Fibroblast of lung (primary cell): ENCODE data around the gene IL10RB.

Experiments used
- EZH2 ChIP-seq: IDR thresholded peaks from 2 replicates; pipeline ENCODE4 v1.5.1; 2012; ENCODE audit warnings: low read length, control low read depth, mild to moderate bottlenecking; ENCODE audit errors: missing control alignments
- TF ChIP-seq, protein P1 (sequence below), 2 donors: IDR thresholded peaks in 1 of 2; conservative IDR thresholded peaks in 1 of 2; 1 replicate in 1 of 2; 2 replicates in 1 of 2; pipeline ENCODE4 v1.5.1; 2011 to 2012; ENCODE audit warnings: low read length in 2 of 2, control low read depth in 1 of 2, inconsistent platforms in 1 of 2, low read depth in 1 of 2, mild to moderate bottlenecking in 1 of 2

DNA sequence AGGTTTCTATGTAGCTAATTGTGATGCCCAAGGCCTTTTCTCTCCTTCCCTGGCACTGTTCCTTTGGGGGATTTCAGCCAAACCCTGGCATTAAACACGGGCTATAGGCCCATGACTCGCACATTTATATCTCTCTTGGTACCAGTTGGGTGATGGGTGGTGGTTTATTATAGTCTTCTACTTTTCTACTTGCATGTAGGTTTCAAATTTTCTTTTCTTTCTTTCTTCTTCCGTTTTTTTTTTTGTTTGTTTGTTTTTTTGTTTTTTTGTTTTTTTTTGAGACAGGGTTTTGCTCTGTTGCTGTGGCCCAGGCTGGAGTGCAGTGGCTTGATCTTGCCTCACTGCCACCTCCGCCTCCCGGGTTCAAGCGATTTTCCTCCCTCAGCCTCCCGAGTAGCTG, 1.1 kb downstream of the IL10RB start:
- TF ChIP-seq, protein P1, sequence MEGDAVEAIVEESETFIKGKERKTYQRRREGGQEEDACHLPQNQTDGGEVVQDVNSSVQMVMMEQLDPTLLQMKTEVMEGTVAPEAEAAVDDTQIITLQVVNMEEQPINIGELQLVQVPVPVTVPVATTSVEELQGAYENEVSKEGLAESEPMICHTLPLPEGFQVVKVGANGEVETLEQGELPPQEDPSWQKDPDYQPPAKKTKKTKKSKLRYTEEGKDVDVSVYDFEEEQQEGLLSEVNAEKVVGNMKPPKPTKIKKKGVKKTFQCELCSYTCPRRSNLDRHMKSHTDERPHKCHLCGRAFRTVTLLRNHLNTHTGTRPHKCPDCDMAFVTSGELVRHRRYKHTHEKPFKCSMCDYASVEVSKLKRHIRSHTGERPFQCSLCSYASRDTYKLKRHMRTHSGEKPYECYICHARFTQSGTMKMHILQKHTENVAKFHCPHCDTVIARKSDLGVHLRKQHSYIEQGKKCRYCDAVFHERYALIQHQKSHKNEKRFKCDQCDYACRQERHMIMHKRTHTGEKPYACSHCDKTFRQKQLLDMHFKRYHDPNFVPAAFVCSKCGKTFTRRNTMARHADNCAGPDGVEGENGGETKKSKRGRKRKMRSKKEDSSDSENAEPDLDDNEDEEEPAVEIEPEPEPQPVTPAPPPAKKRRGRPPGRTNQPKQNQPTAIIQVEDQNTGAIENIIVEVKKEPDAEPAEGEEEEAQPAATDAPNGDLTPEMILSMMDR (conservative IDR thresholded peaks at IDR 0.05 in 1 of 2, IDR thresholded peaks at IDR 0.05 in 1 of 2; ENCODE audit: low read depth in 1 of 2, low read length in 2 of 2), result no peak
- TF ChIP-seq EZH2, result no peak
